ENCODE data around the gene TMEM178A. TPM values are rescaled to one million over a fixed set of nuclear protein-coding genes. Genes with fewer than 3 reads are reported as not detected.

Gene TMEM178A
- total RNA-seq, 2 donors from 2014 or later = 5.4 to 6.5 TPM

- DNase-seq (ENCODE audit: low spot score) (no peak), ATAC-seq (ENCODE audit: insufficient number of reproducible peaks, low FRiP score, low read depth) (no peak)
- Histone ChIP-seq H3K27me3 (replicated peaks; ENCODE audit: insufficient read depth) (no peaks in the 10 kb centered on the region), H3K9me3 (no peaks in the 10 kb centered on the region), H3K36me3 (no peaks in the 10 kb centered on the region), H3K4me1 (ENCODE audit: control insufficient read depth in 1 of 2, low read depth in 2 of 2) (no peaks in the 10 kb centered on the region), H3K27ac (no peak overlapping the region), H3K4me3 (no peak overlapping the region)
- TF ChIP-seq CTCF (IDR thresholded peaks at IDR 0.05) = no peak
These were observed 8.3 kb upstream of the TMEM178A start for GRCh38 chr2:39657287-39657937.

- no peaks in the 10 kb centered on the region for H3K36me3 ChIP-seq
- DNase-seq (ENCODE audit: low spot score) = no peak
- no peak overlapping the region for H3K27ac ChIP-seq
- no peak for ATAC-seq (ENCODE audit: insufficient number of reproducible peaks, low FRiP score, low read depth)
- H3K9me3 ChIP-seq = no peaks in the 10 kb centered on the region
- TF ChIP-seq CTCF (IDR thresholded peaks at IDR 0.05) = no peak
- no peaks in the 10 kb centered on the region for H3K27me3 ChIP-seq (replicated peaks; ENCODE audit: insufficient read depth)
- no peak overlapping the region for H3K4me3 ChIP-seq
- H3K4me1 ChIP-seq (ENCODE audit: control insufficient read depth in 1 of 2, low read depth in 2 of 2) = no peaks in the 10 kb centered on the region
These were observed 7.3 kb upstream of the TMEM178A start for GRCh38 chr2:39658371-39658770.

- TF ChIP-seq CTCF (IDR thresholded peaks at IDR 0.05) = no peak
- ATAC-seq (ENCODE audit: insufficient number of reproducible peaks, low FRiP score, low read depth) (no peak), DNase-seq (ENCODE audit: low spot score) (no peak)
- H3K4me3 ChIP-seq = no peak overlapping the region
- no peaks in the 10 kb centered on the region for H3K27me3 ChIP-seq (replicated peaks; ENCODE audit: insufficient read depth)
- peaks cover 0 to 5% of the 10 kb centered on the region in 2 donors for H3K4me1 ChIP-seq (ENCODE audit: control insufficient read depth in 1 of 2, low read depth in 2 of 2)
- no peaks in the 10 kb centered on the region for H3K36me3 ChIP-seq
- no peak overlapping the region for H3K27ac ChIP-seq
- H3K9me3 ChIP-seq = no peaks in the 10 kb centered on the region
These were observed 5.7 kb upstream of the TMEM178A start for GRCh38 chr2:39659765-39660611.

- H3K4me3 ChIP-seq = no peak overlapping the region
- H3K4me1 ChIP-seq (ENCODE audit: control insufficient read depth in 1 of 2, low read depth in 2 of 2) = peaks cover 0 to 8% of the 10 kb centered on the region in 2 donors
- no peaks in the 10 kb centered on the region for H3K27me3 ChIP-seq (replicated peaks; ENCODE audit: insufficient read depth)
- no peak for DNase-seq (ENCODE audit: low spot score)
- H3K36me3 ChIP-seq = no peaks in the 10 kb centered on the region
- H3K9me3 ChIP-seq = no peaks in the 10 kb centered on the region
- no peak for TF ChIP-seq CTCF (IDR thresholded peaks at IDR 0.05)
- ATAC-seq (ENCODE audit: insufficient number of reproducible peaks, low FRiP score, low read depth) = no peak
- no peak overlapping the region for H3K27ac ChIP-seq
These were observed 5.0 kb upstream of the TMEM178A start for GRCh38 chr2:39660612-39661236.

GRCh38 chr2:39661826-39662225, 3.9 kb upstream of the TMEM178A start:
- H3K4me3 ChIP-seq = no peak overlapping the region
- peaks cover 0 to 13% of the 10 kb centered on the region in 2 donors for H3K4me1 ChIP-seq (ENCODE audit: control insufficient read depth in 1 of 2, low read depth in 2 of 2)
- ATAC-seq (ENCODE audit: insufficient number of reproducible peaks, low FRiP score, low read depth) = no peak
- H3K36me3 ChIP-seq = no peaks in the 10 kb centered on the region
- TF ChIP-seq CTCF (IDR thresholded peaks at IDR 0.05) = no peak
- H3K9me3 ChIP-seq = no peaks in the 10 kb centered on the region
- no peaks in the 10 kb centered on the region for H3K27me3 ChIP-seq (replicated peaks; ENCODE audit: insufficient read depth)
- H3K27ac ChIP-seq = no peak overlapping the region
- DNase-seq (ENCODE audit: low spot score) = no peak

Measured in thoracic aorta (tissue), 2 donors.